ENCODE measurements around the gene RNF2. TPM values are rescaled to one million over a fixed set of nuclear protein-coding genes. Genes with fewer than 3 reads are reported as not detected.
"Not testable (repeated sequence)": the region's sequence is repeated elsewhere in the genome, so short reads cannot be mapped to it uniquely, and the experiment has no call there.

Gene RNF2
- total RNA-seq, 1 donor: 25.9 TPM

DNA sequence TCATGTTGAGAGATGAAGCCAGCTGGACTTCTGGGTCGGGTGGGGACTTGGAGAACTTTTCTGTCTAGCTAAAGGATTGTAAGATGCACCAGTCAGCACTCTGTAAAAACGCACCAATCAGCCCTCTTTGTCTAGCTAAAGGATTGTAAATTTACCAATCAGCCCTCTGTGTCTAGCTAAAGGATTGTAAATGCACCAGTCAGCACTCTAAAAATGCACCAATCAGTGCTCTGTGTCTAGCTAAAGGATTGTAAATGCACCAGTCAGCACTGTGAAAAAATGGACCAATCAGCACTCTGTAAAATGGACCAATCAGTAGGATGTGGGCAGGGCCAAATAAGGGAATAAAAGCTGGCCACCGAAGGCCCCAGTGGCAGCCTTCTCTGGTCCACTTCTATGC is 19.6 kb downstream of the RNF2 start:
- not testable (repeated sequence) for H3K4me3 ChIP-seq (ENCODE audit: low read length); H3K9me3 ChIP-seq (ENCODE audit: low read depth, low read length)

DNA sequence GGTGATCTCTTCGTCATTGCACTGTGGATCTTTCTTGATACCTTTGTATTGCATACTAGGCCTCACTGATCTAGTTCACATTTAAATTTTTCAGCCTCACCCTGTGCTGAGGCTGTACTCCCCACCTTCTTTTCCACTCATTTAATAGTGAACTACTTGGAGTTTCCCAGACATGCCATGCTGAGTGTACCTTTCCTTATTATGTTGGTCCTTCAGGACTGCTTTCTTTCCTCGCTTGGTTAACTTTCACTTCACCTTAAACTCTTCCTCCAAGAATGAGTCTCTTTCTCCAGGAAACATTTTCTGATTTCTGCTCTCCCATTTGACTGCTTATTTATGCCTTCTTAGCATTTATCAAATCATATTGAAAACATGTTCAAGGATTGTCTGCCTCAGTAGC is 20.8 kb downstream of the RNF2 start:
- Histone ChIP-seq H3K4me3 (ENCODE audit: low read length) (no peak overlapping the region), H3K9me3 (ENCODE audit: low read depth, low read length) (no peaks in the 10 kb centered on the region), H3K4me1 (ENCODE audit: insufficient read depth, low read length) (peaks cover 20% of the 10 kb centered on the region), H3K27me3 (ENCODE audit: insufficient read depth, low read length) (no peaks in the 10 kb centered on the region)

More for the DNA sequence above, 19.6 kb downstream of the RNF2 start:
- not testable (repeated sequence) for H3K27me3 ChIP-seq (ENCODE audit: insufficient read depth, low read length)
- peaks cover 27% of the 10 kb centered on the region for H3K4me1 ChIP-seq (ENCODE audit: insufficient read depth, low read length)

DNA sequence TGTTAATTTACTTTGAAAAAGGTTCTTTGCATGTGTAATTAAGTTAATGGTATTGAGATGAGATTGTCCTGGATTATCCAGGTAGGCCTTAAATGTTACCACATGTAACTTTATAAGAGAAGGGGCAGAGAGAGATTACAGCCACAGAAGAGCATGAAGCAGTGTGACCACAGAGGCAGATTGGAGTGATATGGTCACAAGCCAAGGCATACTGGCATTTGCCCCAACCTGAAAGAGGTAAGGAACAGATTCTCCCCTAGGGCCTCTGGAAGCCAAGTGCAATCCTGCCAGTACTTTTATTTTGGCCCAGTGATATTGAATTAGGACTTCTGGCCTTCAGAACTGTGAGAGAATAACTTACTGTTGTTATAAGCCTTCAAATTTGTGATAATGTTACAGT is 23.0 kb downstream of the RNF2 start:
- H3K9me3 ChIP-seq (ENCODE audit: low read depth, low read length): no peaks in the 10 kb centered on the region
- H3K4me1 ChIP-seq (ENCODE audit: insufficient read depth, low read length): peaks cover 16% of the 10 kb centered on the region
- H3K4me3 ChIP-seq (ENCODE audit: low read length): no peak overlapping the region
- no peaks in the 10 kb centered on the region for H3K27me3 ChIP-seq (ENCODE audit: insufficient read depth, low read length)

DNA sequence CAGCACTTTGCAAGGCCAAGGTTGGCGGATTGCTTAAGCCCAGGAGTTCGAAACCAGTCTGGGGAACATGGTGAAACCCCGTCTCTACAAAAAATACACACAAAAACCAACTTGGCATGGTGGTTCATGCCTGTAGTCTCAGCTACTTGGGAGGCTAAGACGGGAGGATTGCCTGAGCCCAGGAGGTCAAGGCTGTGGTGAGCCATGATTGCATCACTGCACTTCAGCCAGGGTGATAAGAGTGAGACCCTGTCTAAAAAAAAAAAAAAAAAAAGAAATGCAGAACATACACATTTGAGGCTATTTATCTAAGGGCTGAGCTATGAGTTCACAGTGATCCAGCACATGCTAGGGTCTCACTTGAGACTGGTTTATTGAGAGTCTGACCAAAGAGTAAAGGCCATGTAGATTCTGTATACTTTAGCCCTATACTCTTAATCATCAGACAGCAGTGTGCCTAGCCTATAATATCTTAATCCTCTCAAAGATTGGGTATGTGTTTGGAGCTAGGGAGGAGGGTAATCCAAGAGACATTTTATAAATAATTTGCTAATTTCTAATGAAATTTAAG is 23.9 kb downstream of the RNF2 start:
- Histone ChIP-seq H3K27me3 (ENCODE audit: insufficient read depth, low read length) (no peaks in the 10 kb centered on the region), H3K9me3 (ENCODE audit: low read depth, low read length) (no peaks in the 10 kb centered on the region), H3K4me1 (ENCODE audit: insufficient read depth, low read length) (peaks cover 11% of the 10 kb centered on the region), H3K4me3 (ENCODE audit: low read length) (no peak overlapping the region)

DNA sequence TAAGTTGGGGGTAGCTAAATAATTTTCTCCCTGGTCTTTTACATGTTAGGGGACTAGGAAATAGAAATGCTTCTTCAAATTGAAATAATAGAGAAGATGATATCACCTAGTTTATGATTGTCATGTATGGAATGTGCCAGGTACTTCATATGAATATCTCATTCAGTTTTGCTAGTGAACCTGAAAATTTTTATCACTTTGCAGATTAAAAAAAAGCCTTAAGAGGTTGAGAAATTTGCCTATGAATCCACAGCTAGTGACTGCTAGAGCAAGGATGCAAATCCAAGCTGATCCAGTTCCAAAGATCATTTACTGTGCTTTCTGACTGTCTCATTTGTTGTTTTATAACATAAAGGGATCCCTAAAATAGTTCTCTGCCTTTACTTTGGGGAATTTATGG is 24.7 kb downstream of the RNF2 start:
- H3K27me3 ChIP-seq (ENCODE audit: insufficient read depth, low read length): no peaks in the 10 kb centered on the region
- H3K4me1 ChIP-seq (ENCODE audit: insufficient read depth, low read length): peaks cover 11% of the 10 kb centered on the region
- H3K9me3 ChIP-seq (ENCODE audit: low read depth, low read length): no peaks in the 10 kb centered on the region
- H3K4me3 ChIP-seq (ENCODE audit: low read length): no peak overlapping the region

DNA sequence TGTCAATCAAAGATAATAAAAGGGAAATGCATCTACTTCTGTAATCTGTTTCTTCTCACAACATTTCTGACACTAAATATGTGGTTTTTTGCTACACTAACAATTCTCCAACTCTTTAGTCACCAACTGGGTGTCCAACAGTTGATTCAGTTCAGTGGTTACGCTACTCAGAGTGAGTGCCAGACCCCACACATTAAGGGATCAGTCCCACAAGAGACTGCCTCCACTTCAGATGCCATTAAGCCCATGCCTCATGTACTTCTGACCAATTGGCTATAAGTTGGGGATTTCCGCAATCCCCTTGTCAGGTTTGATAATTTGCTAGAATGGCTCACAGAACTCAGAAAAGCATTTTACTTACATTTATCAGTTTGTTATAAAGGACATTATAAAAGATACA is 28.4 kb downstream of the RNF2 start:
- Histone ChIP-seq H3K9me3 (ENCODE audit: low read depth, low read length) (no peaks in the 10 kb centered on the region), H3K4me3 (ENCODE audit: low read length) (no peak overlapping the region), H3K4me1 (ENCODE audit: insufficient read depth, low read length) (peaks cover 7% of the 10 kb centered on the region), H3K27me3 (ENCODE audit: insufficient read depth, low read length) (no peaks in the 10 kb centered on the region)

DNA sequence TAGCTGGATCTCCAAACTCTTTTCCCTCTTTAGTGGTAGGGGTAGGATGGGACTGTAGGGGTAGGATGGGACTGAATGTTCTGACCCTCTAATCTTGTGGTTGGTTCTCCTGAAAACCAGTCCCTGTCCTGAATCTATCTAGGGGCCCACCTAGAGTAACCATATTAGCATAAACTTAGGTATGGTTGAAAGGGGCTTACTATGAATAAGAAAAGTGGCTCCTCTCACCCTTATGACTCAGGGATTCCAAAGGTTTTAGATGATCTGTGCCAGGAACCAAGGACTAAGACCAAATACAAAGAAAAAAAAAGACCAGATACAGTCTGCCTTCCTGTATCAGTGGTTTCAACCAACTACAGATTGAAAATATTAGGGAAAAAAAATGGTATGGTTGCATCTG is 28.9 kb downstream of the RNF2 start:
- H3K4me1 ChIP-seq (ENCODE audit: insufficient read depth, low read length): peaks cover 7% of the 10 kb centered on the region
- no peak overlapping the region for H3K4me3 ChIP-seq (ENCODE audit: low read length)
- no peaks in the 10 kb centered on the region for H3K27me3 ChIP-seq (ENCODE audit: insufficient read depth, low read length)
- no peaks in the 10 kb centered on the region for H3K9me3 ChIP-seq (ENCODE audit: low read depth, low read length)

DNA sequence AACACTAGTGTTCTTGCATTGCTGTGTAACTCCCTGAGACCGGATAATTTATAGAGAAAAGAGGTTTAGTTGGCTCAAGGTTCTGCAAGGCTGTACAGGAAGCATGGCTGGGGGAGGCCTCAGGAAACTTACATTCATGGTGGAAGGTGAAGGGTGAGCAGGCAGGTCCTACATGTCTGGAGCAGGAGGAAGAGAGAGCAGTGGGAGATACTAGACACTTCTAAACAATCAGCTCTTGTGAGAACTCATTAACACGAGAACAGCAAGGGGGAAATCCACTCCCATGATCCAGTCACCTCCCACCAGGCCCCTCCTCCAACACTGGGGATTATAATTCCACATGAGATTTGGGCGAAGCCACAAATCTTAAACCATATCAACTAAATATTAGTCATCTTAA is 30.1 kb downstream of the RNF2 start:
- no peaks in the 10 kb centered on the region for H3K27me3 ChIP-seq (ENCODE audit: insufficient read depth, low read length)
- no peaks in the 10 kb centered on the region for H3K9me3 ChIP-seq (ENCODE audit: low read depth, low read length)
- H3K4me1 ChIP-seq (ENCODE audit: insufficient read depth, low read length): peaks cover 7% of the 10 kb centered on the region
- no peak overlapping the region for H3K4me3 ChIP-seq (ENCODE audit: low read length)

DNA sequence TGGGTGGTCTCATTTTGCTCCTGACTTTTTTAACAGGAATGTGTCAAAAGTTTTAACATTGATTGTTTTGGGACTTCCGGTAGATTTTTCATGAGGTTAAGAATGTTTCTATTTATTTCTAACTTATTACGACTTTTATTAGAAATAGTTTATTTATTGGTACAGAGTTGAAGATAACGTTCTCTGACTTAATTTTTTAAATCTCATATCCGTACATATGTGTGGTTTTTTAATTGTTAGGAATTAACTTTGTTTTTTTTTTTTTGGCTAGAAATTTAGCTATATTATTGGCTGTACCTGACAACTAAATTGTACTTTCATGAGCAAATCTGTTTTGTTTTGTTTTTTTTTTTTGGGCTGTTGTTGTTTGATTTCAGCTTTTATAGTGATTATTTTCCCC is 32.0 kb downstream of the RNF2 start:
- Histone ChIP-seq H3K4me1 (ENCODE audit: insufficient read depth, low read length) (no peaks in the 10 kb centered on the region), H3K4me3 (ENCODE audit: low read length) (no peak overlapping the region), H3K9me3 (ENCODE audit: low read depth, low read length) (no peaks in the 10 kb centered on the region), H3K27me3 (ENCODE audit: insufficient read depth, low read length) (no peaks in the 10 kb centered on the region)

DNA sequence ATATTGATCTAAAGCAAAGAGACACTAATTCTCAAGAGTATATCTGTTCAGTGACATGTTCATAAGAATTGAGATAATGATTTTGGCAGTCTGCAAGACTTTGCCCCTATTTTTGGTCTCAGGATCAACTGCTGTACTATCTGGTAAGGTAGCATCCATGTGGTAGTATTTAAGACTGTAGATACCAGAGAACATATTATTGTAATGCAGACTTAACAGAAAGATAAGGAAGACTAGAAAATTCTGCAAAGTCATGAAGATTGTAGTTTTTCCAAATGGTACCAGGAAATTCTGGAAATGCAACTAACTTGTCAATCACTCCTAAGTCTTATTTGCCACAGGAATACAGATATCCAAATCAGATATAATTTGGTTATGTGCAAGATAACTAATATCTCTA is 35.1 kb downstream of the RNF2 start:
- Histone ChIP-seq H3K9me3 (ENCODE audit: low read depth, low read length) (no peaks in the 10 kb centered on the region), H3K4me1 (ENCODE audit: insufficient read depth, low read length) (no peaks in the 10 kb centered on the region), H3K27me3 (ENCODE audit: insufficient read depth, low read length) (no peaks in the 10 kb centered on the region), H3K4me3 (ENCODE audit: low read length) (no peak overlapping the region)

DNA sequence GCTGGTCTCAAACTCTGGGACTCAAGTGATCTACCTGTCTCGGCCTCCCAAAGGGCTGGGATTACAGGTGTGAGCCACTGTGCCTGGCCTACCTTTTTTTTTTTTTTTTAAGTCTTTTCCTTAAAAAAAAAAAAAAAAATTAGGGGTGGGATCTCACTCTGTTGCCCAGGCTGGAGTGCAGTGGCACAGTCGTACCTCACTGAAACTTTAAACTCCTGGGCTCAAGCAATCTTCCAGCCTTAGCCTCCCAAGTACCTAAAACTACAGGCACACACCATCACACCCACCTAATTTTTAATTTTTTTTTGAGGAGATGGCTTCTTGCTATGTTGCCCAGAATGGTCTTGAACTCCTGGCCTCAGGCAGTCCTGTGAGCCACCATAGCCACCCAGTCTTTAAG is 38.5 kb downstream of the RNF2 start:
- H3K4me1 ChIP-seq (ENCODE audit: insufficient read depth, low read length): no peaks in the 10 kb centered on the region
- no peak overlapping the region for H3K4me3 ChIP-seq (ENCODE audit: low read length)
- H3K9me3 ChIP-seq (ENCODE audit: low read depth, low read length): no peaks in the 10 kb centered on the region
- no peaks in the 10 kb centered on the region for H3K27me3 ChIP-seq (ENCODE audit: insufficient read depth, low read length)

DNA sequence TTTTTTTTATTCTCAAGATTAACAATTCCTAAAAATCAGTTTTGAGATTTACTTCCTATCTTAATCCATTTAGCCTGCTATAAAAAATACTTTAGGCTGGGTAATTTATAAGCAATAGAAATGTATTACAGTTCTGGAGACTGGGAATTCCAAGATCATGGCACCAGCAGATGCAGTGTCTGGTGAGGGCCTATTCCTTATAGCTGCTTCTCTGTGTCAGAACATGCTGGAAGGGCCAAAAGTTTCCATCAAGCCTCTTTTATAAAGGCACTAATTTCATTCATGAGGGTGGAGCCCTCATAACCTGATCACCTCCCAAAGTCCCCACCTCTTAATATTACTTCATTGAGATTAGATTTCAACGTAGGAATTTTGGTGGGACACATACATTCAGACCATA is 41.7 kb downstream of the RNF2 start:
- H3K4me3 ChIP-seq (ENCODE audit: low read length): no peak overlapping the region
- no peaks in the 10 kb centered on the region for H3K4me1 ChIP-seq (ENCODE audit: insufficient read depth, low read length)
- H3K27me3 ChIP-seq (ENCODE audit: insufficient read depth, low read length): no peaks in the 10 kb centered on the region
- no peaks in the 10 kb centered on the region for H3K9me3 ChIP-seq (ENCODE audit: low read depth, low read length)

DNA sequence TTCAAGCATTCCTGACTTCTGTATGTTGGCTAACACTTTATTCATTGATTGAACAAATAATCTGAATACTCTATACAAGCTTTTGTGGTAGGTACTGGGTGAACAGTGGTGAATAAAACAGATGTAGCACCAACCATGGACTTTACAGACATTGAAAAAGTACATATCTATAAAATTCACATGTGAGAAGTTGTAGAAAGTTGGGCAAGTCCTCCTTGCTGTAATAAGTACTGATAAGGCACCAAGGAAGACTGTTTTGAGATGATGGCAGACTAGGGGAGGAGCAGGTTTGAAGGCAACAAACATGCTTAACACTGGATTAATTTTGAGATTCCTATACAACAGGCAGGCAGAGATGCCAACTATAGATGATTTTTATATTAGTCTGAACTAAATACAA is 42.4 kb downstream of the RNF2 start:
- H3K9me3 ChIP-seq (ENCODE audit: low read depth, low read length): no peaks in the 10 kb centered on the region
- no peaks in the 10 kb centered on the region for H3K4me1 ChIP-seq (ENCODE audit: insufficient read depth, low read length)
- no peaks in the 10 kb centered on the region for H3K27me3 ChIP-seq (ENCODE audit: insufficient read depth, low read length)
- H3K4me3 ChIP-seq (ENCODE audit: low read length): no peak overlapping the region

DNA sequence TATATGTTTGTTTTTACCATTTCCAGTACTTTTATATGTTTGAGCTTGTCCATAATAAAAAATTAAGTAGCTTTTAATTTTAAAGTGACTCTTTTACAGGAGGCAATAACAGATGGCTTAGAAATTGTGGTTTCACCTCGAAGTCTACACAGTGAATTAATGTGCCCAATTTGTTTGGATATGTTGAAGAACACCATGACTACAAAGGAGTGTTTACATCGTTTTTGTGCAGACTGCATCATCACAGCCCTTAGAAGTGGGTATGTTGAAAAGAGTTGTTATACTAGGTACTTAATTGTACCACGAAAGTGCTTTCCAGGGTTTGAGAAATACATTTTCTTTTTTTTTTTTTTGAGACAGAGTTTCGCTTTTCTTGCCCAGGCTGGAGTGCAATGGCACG is 46.1 kb downstream of the RNF2 start:
- no peak overlapping the region for H3K4me3 ChIP-seq (ENCODE audit: low read length)
- H3K4me1 ChIP-seq (ENCODE audit: insufficient read depth, low read length): no peaks in the 10 kb centered on the region
- no peaks in the 10 kb centered on the region for H3K27me3 ChIP-seq (ENCODE audit: insufficient read depth, low read length)
- no peaks in the 10 kb centered on the region for H3K9me3 ChIP-seq (ENCODE audit: low read depth, low read length)

DNA sequence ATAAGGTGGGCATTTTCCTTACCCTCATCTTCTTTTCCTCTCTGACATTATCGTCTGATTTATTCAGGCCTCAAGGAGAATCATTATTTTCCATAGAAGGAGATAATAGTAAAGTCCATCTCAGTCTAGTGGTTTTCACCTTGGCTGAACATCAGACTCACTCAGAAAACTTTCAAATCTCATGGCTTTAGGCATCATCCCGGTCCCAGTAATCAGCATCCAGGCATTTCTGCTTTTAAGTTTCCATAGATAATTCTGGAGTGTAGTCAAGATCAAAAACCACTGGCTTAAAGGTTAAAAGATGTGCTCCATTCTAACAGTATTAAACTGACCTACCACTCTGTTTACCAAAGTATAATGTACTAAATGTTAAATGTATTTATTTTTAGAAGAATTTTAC is 49.4 kb downstream of the RNF2 start:
- Histone ChIP-seq H3K4me1 (ENCODE audit: insufficient read depth, low read length) (no peaks in the 10 kb centered on the region), H3K4me3 (ENCODE audit: low read length) (no peak overlapping the region), H3K27me3 (ENCODE audit: insufficient read depth, low read length) (no peaks in the 10 kb centered on the region), H3K9me3 (ENCODE audit: low read depth, low read length) (no peaks in the 10 kb centered on the region)

DNA sequence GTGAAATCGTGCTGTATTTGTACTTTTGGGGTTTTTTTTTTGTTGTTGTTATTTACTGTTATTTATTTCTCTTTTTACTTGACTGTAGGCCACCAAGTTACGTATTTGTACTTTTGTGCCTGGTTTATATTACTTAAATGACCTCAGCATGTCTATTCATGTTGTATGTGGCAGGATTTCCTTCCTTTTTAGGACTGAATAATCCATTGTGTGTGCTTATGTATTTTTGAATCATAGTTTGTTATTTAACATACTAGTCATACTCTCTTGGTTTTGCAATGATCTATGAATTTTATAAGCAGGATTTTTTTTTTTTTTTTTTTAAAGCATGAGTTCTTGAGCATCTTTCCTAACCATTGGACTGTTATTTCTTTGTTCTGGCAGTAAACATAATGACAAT is 51.2 kb downstream of the RNF2 start:
- no peaks in the 10 kb centered on the region for H3K4me1 ChIP-seq (ENCODE audit: insufficient read depth, low read length)
- H3K9me3 ChIP-seq (ENCODE audit: low read depth, low read length): no peaks in the 10 kb centered on the region
- no peak overlapping the region for H3K4me3 ChIP-seq (ENCODE audit: low read length)
- no peaks in the 10 kb centered on the region for H3K27me3 ChIP-seq (ENCODE audit: insufficient read depth, low read length)

DNA sequence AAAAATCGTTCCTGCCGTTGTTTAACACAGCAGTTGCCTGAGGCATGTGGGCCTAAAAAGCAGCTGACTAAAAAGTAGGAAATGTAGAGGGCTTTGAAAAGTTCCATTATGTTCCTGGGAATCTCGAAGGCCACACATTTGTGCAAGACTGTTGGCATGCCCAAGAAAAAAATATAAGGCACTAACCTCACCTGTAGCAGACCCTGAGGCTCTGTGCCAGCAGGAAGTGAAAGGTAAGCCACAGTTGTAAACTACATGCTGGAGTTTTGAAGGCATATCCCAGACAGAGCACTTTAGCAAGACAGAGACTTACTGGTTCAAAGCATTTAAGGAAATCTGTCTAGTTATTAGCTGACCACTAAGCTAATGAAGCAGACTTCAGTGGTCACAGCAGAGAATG is 58.7 kb downstream of the RNF2 start:
- no peaks in the 10 kb centered on the region for H3K4me1 ChIP-seq (ENCODE audit: insufficient read depth, low read length)
- no peaks in the 10 kb centered on the region for H3K27me3 ChIP-seq (ENCODE audit: insufficient read depth, low read length)
- H3K4me3 ChIP-seq (ENCODE audit: low read length): no peak overlapping the region
- peaks cover 6% of the 10 kb centered on the region for H3K9me3 ChIP-seq (ENCODE audit: low read depth, low read length)

Measured in mononuclear cell (primary cell).